IMR-90 (cell line): ENCODE results near the gene ROCK2. TPM values are rescaled to one million over a fixed set of nuclear protein-coding genes. Genes with fewer than 3 reads are reported as not detected.

Experiments used
- ATAC-seq: fragments of 200-7000 bp; cut with Tn5 transposase; 2 replicates; pipeline ENCODE4 v1.9.1; 2020; ENCODE audit warnings: low read depth, mild to moderate bottlenecking, moderate library complexity
- BruUV-seq: library from RNA; stranded (reverse); fragments of 400-500 nt; replicated peaks from 2 replicates; lab custom pipeline; 2021; lab: Mats Ljungman, UMichigan
- CTCF ChIA-PET: fragments of 300-600 bp; formaldehyde crosslinking; extraction: SDS; loops from one replicate; lab custom pipeline; 2021; ENCODE audit warnings: antibody characterized with exemption; lab: Yijun Ruan, JAX
- POLR2A ChIA-PET: fragments of 300-600 bp; sonication (Branson Sonifier 250); formaldehyde crosslinking; loops from one replicate; lab custom pipeline; 2022; ENCODE audit warnings: antibody characterized with exemption; ENCODE audit not compliant: unreplicated experiment; lab: Charles Lee
- DNase-seq: peaks from one replicate; pipeline ENCODE4 v3.0.0; 2013
- H2AFZ ChIP-seq: replicated peaks from 2 replicates; pipeline ENCODE3; 2013; ENCODE audit warnings: low read length, mild to moderate bottlenecking; ENCODE audit not compliant: poor library complexity
- H2AK5ac ChIP-seq: 2 replicates; pipeline ENCODE4 v1.6.1; 2013; ENCODE audit warnings: low read depth, low read length, inconsistent platforms
- H2AK9ac ChIP-seq: replicated peaks from 2 replicates; pipeline ENCODE3; 2013; ENCODE audit warnings: mild to moderate bottlenecking, low read depth, low read length, moderate library complexity; ENCODE audit not compliant: poor library complexity
- H2BK120ac ChIP-seq: 2 replicates; pipeline ENCODE4 v1.6.1; 2013; ENCODE audit warnings: low read depth, low read length, inconsistent platforms
- H2BK15ac ChIP-seq: 3 replicates; pipeline ENCODE4 v1.6.1; 2013; ENCODE audit warnings: low read depth, low read length, inconsistent platforms
- H2BK20ac ChIP-seq: 2 replicates; pipeline ENCODE4 v1.6.1; 2013; ENCODE audit warnings: low read depth, mild to moderate bottlenecking, inconsistent platforms, low read length, moderate library complexity
- H2BK5ac ChIP-seq: 2 replicates; pipeline ENCODE4 v1.6.1; 2013; ENCODE audit warnings: mild to moderate bottlenecking, low read depth, low read length, inconsistent platforms; ENCODE audit not compliant: poor library complexity, severe bottlenecking
- H3K14ac ChIP-seq: replicated peaks from 2 replicates; pipeline ENCODE4 v1.6.1; 2013; ENCODE audit warnings: low read depth, low read length, inconsistent platforms
- H3K18ac ChIP-seq: 2 replicates; pipeline ENCODE4 v1.6.1; 2013; ENCODE audit warnings: low read depth, low read length, control low read depth
- H3K23ac ChIP-seq: 2 replicates; pipeline ENCODE4 v1.6.1; 2013; ENCODE audit warnings: low read depth, low read length, inconsistent platforms
- H3K27ac ChIP-seq: 2 replicates; pipeline ENCODE4 v1.5.1; 2013; ENCODE audit warnings: mild to moderate bottlenecking, control low read depth, low read length; ENCODE audit not compliant: insufficient read depth
- H3K27me3 ChIP-seq: 2 replicates; pipeline ENCODE4 v1.6.1; 2013; ENCODE audit warnings: low read length; ENCODE audit not compliant: control insufficient read depth, insufficient read depth
- H3K36me3 ChIP-seq: 2 replicates; pipeline ENCODE4 v1.6.1; 2013; ENCODE audit warnings: low read length, mixed read lengths; ENCODE audit not compliant: control insufficient read depth, insufficient read depth
- H3K4ac ChIP-seq: 2 replicates; pipeline ENCODE4 v1.6.1; 2013; ENCODE audit warnings: low read depth, low read length, inconsistent platforms
- H3K4me1 ChIP-seq: 2 replicates; pipeline ENCODE4 v1.6.1; 2013; ENCODE audit warnings: low read length, mixed read lengths; ENCODE audit not compliant: control insufficient read depth, insufficient read depth
- H3K4me2 ChIP-seq: 2 replicates; pipeline ENCODE4 v1.6.1; 2013; ENCODE audit warnings: low read depth, mild to moderate bottlenecking, control low read depth, low read length, moderate library complexity
- H3K4me3 ChIP-seq: 2 replicates; pipeline ENCODE4 v1.5.1; 2013; ENCODE audit warnings: low read depth, mild to moderate bottlenecking, control low read depth, low read length, moderate library complexity; ENCODE audit not compliant: insufficient read depth
- H3K56ac ChIP-seq: 2 replicates; pipeline ENCODE4 v1.6.1; 2013; ENCODE audit warnings: low read length, inconsistent platforms; ENCODE audit not compliant: insufficient read depth; ENCODE audit errors: extremely low read depth
- H3K79me1 ChIP-seq, 2 experiments: 2 replicates each; pipeline ENCODE4 v1.6.1; 2013; ENCODE audit warnings: low read length in 2 of 2, inconsistent platforms in 1 of 2, low read depth in 1 of 2
- H3K9ac ChIP-seq: 2 replicates; pipeline ENCODE4 v1.6.1; 2013; ENCODE audit warnings: low read depth, low read length, control low read depth
- H3K9me1 ChIP-seq: 2 replicates; pipeline ENCODE4 v1.6.1; 2013; ENCODE audit warnings: low read length, inconsistent platforms; ENCODE audit not compliant: insufficient read depth
- H3K9me3 ChIP-seq: 2 replicates; pipeline ENCODE4 v1.6.1; 2013; ENCODE audit warnings: low read length; ENCODE audit not compliant: control insufficient read depth, insufficient read depth
- H4K20me1 ChIP-seq: 2 replicates; pipeline ENCODE4 v1.6.1; 2013; ENCODE audit warnings: low read length, inconsistent platforms; ENCODE audit not compliant: insufficient read depth
- H4K5ac ChIP-seq: 2 replicates; pipeline ENCODE4 v1.6.1; 2013; ENCODE audit warnings: mild to moderate bottlenecking, low read depth, low read length, control low read depth
- H4K8ac ChIP-seq, 2 experiments: 2 replicates each; pipeline ENCODE4 v1.6.1; 2013; ENCODE audit warnings: low read depth in 2 of 2, low read length in 2 of 2, control low read depth in 1 of 2, inconsistent platforms in 1 of 2
- H4K91ac ChIP-seq: 2 replicates; pipeline ENCODE4 v1.6.1; 2013; ENCODE audit warnings: low read depth, low read length, inconsistent platforms; ENCODE audit not compliant: insufficient read depth
- FOS ChIP-seq: fragments of 150-350 bp; IDR thresholded peaks from 2 replicates; pipeline ENCODE4 v1.6.1; 2016; ENCODE audit warnings: low read depth, low read length
- WGBS, 2 experiments: methylation state at CpG; one replicate each; pipeline versions ENCODE4 v1.1.5 to v1.1.7; 2013; ENCODE audit warnings: missing lambda C conversion rate in 2 of 2; ENCODE audit not compliant: insufficient read length in 1 of 2; ENCODE audit errors: extremely low coverage in 2 of 2; 5-methylcytosine and 5-hydroxymethylcytosine counted together
- dilution Hi-C: fragments of 300-500 bp; cut with HindIII; formaldehyde crosslinking; loops from one replicate; pipeline ENCODE4 v1.14.3; 2018; ENCODE audit warnings: low sequenced_read_pairs; ENCODE audit not compliant: unreplicated experiment
- in situ Hi-C: fragments of 300-500 bp; cut with MboI; formaldehyde crosslinking; loops from 3 replicates; pipeline ENCODE4 v1.14.3; 2019; ENCODE audit warnings: low sequenced_read_pairs, inconsistent platforms, mixed read lengths
- intact Hi-C: fragments of 100-400 bp; cut with micrococcal nuclease; formaldehyde crosslinking; loops from 2 replicates; pipeline ENCODE4 v1.10.0; 2022
- polyA plus RNA-seq, 3 experiments: library from polyadenylated mRNA; depleted of rRNA; stranded (reverse); fragments of >200 nt; gene quantifications; 2 replicates each; pipeline ENCODE4 v1.2.3, GENCODE V29; 2012; ENCODE audit warnings: low replicate concordance in 1 of 3
- total RNA-seq: library from RNA; depleted of rRNA; stranded (reverse); fragments of >200 nt; gene quantifications from 2 replicates; pipeline ENCODE4 v1.2.3, GENCODE V29; 2012

Gene ROCK2
- total and polyA plus RNA-seq, 2 of the 4 experiments (the other 2 are of a cell fraction): 9.0 to 28.3 TPM

- Histone ChIP-seq H3K27me3 (no peaks in the 10 kb centered on the region), H3K4me2 (no peak overlapping the region), H3K4ac (no peak overlapping the region), H2BK5ac (no peak overlapping the region), H2BK20ac (no peak overlapping the region), H2BK15ac (no peak overlapping the region), H3K9ac (no peak overlapping the region), H2BK120ac (no peak overlapping the region), H3K36me3 (no peaks in the 10 kb centered on the region), H4K8ac (no peak overlapping the region), H3K27ac (no peak overlapping the region; the same call in 1 of the 2 replicates), H3K14ac (0 out of 2 replicates have a peak overlapping the region, but pooled peaks have one; percentile 44), H3K9me1 (peaks cover 14% of the 10 kb centered on the region), H3K56ac (no peak overlapping the region), H2AK9ac (no peak overlapping the region), H3K4me3 (no peak overlapping the region), H2AK5ac (peak overlapping the region; percentile 35; the same call in 1 of the 2 replicates), H4K91ac (no peak overlapping the region), H2AFZ (no peak overlapping the region), H4K5ac (no peak overlapping the region), H4K20me1 (peaks cover 78% of the 10 kb centered on the region), H3K18ac (peak overlapping the region; percentile 53), H3K4me1 (peaks cover 10% of the 10 kb centered on the region), H3K79me1 (peaks cover 20 to 66% of the 10 kb centered on the region in 2 experiments), H3K23ac (no peak overlapping the region), H3K9me3 (no peaks in the 10 kb centered on the region)
- DNase-seq: peak; percentile 25
- no TSS peak for BruUV-seq
- in situ Hi-C loops: no loop called here
- no peak for ATAC-seq
- dilution Hi-C loops: no loop called here
- no CpG with 5 or more reads among the region's 4 CpGs for WGBS, 2 experiments
- TF ChIP-seq FOS: no peak
- intact Hi-C loops: loop anchor here (5.0 to 10.0 kb wide), 2 partner anchors 37 to 171 kb away; partner anchors contain the start of gene ROCK2
- POLR2A ChIA-PET: no interaction called here
- CTCF ChIA-PET: interaction anchor here (0.9 kb wide), 1 partner anchor 16 kb away, joined by 3 read pairs; no protein-coding TSS in a partner anchor
Observed at GRCh38 chr2:11305338-11305737, 39.1 kb downstream of the ROCK2 start.
